NCI-H226 (cell line): ENCODE measurements around the gene SP2.
"Not testable (repeated sequence)": the region's sequence is repeated elsewhere in the genome, so short reads cannot be mapped to it uniquely, and the experiment has no call there.

Experiments used
- DNase-seq: peaks from one replicate; pipeline ENCODE4 v3.0.0-alpha.2; 2015

SP2 gene

GRCh38 chr17:47925678-47925988 is 29.6 kb downstream of the SP2 start:
- DNase-seq: no peak

DNA sequence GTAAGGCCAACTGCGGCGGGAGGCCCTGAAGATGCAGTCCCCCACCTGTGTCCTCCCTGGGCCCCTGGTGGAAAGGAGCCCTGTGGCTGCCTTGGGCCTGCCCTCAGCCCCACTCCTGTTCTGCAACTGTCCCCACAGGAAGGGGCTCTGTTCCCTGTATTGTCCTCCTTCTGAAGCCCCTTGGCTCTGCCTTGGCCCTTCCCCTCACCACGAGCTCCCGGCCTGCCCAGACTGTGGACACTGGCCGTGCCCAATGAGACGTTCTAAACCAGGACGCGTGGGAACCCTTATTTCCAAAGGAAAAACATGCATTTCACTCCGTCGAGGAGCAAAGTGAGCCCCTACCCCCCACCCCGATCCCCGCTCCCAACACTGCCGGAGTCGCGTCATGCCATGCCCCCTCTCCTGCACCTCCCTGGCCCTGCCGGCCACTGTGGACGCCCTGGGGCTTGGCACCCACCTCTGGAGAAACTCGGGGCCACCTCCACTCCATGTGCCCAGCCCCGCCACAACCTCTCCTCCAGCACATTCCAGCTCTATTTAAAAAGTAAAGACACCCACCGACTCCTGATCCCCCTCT is 31.9 kb downstream of the SP2 start:
- DNase-seq: no peak

- no peak for DNase-seq
Measured at GRCh38 chr17:47928415-47928814, 32.4 kb downstream of the SP2 start.

DNA sequence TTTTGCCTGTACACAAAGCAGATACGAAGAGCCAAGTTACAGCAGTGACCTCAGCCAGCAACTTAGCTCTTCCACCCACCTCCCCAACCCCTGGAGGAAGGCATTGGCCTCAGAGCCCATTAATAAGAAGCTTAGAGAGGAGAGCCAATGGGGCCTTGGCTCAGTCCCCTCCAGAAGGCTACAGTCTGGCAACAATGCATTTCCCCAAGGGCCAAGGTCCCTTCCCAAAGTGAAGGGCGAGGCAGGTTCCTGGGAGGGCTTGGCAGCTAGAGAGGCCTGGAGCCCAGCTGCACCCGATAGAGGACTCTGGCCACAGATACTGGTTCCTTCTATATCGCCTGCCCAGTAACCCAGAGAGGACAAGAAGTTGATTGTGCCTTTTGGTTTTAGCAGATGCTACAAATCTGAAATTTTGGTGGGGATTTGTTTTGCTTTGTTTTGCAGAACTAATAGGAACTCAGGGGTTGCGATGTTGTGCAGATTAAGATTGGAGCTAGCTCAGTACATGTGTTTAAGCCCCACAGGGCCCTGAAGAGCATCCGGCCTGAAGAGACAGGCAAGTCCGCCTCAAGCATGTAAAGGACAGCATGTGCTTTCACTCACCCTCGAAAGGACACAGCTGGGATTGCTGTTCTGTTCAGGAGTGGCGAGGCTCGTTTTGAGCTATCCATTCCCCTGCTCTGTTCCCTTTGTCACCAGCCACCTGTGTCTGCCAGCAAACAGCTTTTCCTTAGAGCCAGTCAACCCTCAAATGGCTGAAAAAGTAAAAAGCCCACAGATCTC is 33.4 kb downstream of the SP2 start:
- no peak for DNase-seq

- no peak for DNase-seq
Measured at GRCh38 chr17:47931848-47932247, 35.8 kb downstream of the SP2 start.

GRCh38 chr17:47934856-47935255 is 38.8 kb downstream of the SP2 start:
- no peak for DNase-seq

DNA sequence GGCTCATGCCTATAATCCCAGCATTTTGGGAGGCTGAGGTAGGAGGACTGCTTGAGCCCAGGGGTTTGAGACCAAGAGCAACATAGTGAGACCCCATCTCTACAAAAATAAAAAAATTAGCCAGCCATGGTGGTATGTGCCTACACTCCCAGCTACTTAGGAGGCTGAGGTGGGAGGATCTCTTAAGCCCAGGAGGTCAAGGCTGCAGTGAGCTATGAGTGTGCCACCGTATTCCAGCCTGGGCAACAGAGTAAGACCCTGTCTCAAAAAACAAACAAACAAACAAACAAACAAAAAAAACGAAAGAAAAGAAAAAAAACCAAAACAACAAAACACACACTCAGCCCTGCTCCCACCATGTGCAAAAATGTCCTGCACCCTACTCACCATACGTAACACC is 39.4 kb downstream of the SP2 start:
- not testable (repeated sequence) for DNase-seq

GRCh38 chr17:47935961-47936360 is 39.9 kb downstream of the SP2 start:
- DNase-seq: peak; percentile 95

- no peak for DNase-seq
Measured at GRCh38 chr17:47937941-47938340, 41.9 kb downstream of the SP2 start.

- peak; percentile 100 for DNase-seq
Measured at GRCh38 chr17:47941246-47942095, 45.4 kb downstream of the SP2 start, which contains the start of gene PNPO. PNPO (plus strand) TSS chr17:47941571; CDS start chr17:47941676, 105 bp downstream.

GRCh38 chr17:47942096-47942510 is 46.1 kb downstream of the SP2 start:
- no peak for DNase-seq

GRCh38 chr17:47942568-47942967 is 46.5 kb downstream of the SP2 start:
- no peak for DNase-seq

- no peak for DNase-seq
Measured at GRCh38 chr17:47945080-47945479, 49.0 kb downstream of the SP2 start.

DNA sequence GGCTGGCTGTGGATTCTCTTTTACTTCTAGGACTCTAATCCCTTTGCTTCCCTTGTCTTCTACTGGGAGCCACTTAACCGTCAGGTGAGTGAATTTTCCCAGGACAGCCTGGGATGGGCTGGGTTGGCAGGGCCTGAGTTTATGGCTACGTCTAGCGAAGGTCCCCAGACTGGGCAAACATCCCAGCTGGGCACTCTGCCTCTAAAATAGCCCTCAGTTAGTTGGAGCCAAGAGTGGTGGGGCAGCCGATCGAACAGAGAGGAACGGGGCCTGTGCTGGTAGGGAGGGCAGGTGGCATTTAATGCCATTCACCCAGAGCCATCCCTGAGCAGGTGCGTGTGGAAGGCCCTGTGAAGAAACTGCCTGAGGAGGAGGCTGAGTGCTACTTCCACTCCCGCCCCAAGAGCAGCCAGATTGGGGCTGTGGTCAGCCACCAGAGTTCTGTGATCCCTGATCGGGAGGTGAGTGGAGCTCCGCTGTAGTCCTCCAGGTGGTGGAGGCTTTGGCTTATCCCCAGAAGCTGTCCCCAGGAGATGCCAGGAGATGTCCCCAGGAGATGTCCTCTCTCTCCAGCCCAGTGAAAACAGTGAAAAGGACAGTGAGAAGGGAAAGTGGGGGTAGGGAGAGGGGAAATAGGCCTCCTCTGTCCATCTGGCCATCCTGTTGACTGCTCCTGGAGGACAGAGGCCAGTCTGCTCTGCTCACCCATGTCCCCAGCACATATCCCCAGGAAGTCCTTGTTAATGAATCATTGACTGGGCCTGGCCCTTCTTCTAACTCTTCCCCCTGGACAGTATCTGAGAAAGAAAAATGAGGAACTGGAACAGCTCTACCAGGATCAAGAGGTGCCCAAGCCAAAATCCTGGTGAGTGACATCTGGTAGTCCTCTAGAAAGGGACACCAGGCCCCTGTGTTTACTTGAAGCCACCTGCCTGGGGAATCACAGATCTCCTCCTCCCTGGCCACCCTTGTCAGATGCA is 49.8 kb downstream of the SP2 start:
- DNase-seq: no peak

DNA sequence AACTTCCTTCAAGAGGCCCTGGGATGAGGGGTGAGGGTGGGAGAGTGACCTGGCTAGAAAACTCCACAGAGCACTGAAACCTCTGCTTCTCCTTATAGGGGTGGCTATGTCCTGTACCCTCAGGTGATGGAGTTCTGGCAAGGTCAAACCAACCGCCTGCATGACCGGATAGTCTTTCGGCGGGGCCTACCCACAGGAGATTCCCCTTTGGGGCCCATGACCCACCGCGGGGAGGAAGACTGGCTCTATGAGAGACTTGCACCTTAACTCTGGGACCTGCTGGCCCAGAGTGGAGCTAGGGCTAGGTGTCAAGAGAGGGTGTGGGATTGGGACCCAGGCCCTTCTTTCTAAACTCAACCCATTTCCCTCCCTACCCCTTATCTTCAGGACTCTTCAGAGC is 50.5 kb downstream of the SP2 start:
- no peak for DNase-seq

DNA sequence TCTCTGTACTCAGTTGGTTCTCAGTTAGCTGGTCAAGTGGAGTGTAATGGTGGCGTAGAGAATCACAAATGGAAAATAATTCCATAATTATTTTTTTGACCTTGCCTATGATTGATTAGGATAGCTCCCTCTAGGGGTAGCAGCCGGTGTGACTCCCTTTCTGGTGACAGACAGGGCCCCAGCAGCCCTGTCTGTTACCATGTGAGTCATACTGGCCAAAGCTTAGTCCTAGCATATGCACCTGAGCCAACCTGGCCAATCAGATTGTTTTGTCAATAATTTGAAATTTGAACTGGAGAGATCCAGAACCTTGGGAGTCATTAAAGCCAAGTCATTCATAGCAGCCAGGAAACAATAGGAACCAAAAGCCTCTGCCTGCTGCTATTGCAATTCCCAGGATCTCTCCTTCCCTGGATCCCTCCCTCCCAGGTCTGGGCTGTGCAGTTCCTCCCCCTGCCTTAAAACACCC is 50.9 kb downstream of the SP2 start:
- DNase-seq: peak; percentile 70

DNA sequence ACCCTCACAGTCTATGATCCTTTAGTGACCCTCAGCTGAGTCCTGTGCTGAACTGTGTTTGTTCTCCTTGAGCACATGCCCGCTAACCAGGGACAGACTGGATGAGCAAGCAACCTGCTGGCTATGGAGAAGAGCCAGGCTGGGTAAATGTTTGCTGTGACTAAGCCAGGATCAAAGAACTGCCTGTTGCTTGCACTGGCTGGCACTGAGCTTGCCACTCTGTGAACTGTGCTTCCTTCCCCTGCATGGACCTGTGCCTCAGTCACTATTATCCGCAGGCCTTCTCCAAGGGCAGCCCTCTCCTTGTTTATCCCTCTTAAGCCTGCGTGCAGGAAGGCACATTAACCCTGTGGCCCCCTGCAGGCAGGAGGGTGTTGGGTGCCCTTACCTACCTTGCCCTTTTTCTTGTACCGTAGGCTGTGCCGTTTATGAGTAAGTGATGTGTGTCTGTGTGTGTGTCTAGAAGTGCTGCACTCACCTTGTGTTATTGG is 52.7 kb downstream of the SP2 start:
- DNase-seq: no peak

DNA sequence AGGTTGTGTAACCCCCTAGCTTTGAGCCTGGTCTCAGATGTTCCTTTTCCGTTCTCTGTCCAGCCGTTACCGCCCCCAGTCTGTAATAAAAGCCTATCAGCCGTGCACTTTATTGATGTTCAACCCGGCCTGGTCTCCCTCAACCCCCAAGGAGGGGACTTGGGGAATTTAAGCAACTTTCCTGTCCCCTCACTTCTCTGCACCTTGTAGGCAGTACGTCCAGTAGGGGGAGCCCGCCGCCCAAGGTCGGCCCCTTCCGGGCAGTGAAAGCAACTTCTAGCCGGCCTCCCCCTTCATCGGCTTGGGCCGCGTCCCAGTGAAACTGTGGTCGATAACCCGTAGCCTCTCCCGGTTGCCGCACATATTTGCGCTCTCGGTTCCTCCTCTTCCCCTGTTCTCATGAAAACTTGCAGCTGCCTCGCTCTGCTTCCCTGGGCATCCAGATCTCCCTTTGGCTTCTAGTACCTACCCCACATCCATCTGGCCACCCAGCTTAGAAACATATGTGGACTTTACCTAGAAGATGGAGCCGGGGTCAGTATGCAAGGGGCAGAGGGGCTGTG is 53.2 kb downstream of the SP2 start:
- DNase-seq: peak; percentile 66

DNA sequence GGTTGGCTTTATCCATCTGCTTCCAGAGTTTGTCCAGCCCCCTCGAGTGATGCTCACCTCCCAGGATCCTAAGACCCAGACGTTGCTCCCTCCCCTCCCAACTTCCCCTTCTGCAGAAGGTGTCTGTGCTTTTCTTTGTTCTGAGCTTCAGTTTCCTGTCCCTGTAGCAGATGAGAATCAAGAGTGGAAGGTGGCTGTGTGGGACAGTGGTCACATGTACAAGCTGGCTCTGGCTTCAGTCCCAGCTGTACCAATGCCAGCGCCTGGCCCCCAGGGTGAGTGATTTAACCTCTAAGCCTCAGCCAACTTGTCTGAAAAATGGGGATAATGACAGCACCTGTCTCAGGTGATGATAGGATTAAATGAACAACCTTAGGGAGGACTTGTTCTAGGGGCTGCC is 53.9 kb downstream of the SP2 start:
- DNase-seq: no peak

- no peak for DNase-seq
Measured at GRCh38 chr17:47950448-47950847, 54.4 kb downstream of the SP2 start.

DNA sequence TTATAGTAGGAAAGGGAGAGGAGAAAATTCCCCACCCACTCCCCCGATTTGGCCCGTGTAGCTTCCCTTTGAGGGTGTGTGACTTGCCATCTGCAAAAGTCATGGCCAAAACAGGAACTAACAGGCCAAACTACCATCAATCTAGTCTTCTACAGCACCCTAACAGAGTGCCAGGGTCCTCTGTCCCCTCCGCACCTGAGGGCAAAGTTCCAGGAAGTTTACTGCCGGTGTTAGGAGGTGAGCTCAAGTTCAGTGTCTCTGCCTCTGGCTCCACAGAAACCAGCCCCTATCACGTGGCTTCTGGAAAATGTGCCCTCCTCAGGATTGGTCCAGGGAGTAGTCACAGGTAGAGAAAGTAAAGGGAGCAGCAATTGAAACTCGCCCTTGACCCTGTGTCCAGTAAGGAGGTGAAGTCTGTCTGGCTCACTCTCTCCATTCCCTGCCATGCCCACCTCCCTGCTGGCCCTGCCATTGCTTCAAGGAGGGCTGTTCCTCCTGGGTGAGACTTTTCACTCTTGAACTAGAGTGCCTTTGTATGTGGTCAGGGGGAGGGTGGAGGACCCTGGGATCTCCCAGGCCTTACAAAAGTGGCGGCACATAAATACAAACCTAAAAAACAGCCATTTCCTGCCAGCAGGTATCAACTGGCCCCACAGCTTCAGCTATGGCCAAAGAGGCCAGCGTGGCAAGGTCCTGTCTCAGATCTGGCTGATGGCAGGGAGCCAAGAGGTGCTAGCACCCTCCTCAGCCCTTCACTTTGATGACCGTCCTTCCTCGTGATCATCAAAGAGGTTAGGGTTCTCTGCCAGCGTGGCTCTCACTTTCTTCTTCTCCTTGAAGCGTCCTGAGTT is 56.4 kb downstream of the SP2 start:
- DNase-seq: no peak
